GM19023 (cell line): ENCODE measurements around the gene SLC24A2.

Experiments used
- ATAC-seq: cut with Tn5 transposase; IDR thresholded peaks from one replicate; pipeline ENCODE4 v1.9.1; 2021; ENCODE audit warnings: mild to moderate bottlenecking, moderate library complexity; ENCODE audit not compliant: unreplicated experiment

The SLC24A2 gene

DNA sequence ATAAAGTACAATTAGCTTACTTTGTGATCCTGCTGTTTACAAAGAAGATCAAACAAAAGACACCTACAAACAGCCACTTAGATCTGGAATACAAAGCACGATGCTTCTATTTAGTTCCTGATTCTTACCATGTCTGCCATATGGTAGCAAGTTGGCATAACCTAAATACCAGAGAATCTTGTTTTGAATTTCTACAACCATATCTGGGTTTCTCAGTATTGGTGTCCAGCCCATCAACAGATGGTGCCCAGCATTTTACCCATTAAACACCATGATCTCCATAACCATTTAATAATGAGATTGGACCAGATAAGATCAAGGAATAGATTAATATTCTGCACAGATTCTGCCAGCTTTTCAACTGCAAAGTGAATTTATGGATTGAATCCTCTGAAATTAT lies 29.8 kb downstream of the SLC24A2 start:
- no peak for ATAC-seq

DNA sequence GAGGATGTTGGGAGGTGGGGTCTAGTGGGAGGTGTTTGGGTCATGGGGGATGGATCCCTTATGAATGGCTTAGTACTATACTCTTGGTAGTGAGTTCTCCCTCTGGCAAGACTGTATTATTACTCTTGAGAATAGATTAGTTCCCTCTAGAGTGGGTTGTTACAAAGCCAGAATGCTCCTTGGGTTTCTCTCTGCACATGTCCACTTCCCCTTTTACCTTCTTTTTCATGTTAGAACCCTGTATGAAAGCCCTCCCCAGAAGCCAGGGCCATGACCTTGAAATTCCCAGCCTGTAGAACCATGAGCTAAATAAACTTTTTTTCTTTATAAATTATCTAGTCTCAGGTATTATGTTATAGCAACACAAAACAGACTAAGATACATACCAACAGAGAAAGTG lies 31.1 kb downstream of the SLC24A2 start:
- ATAC-seq = no peak

DNA sequence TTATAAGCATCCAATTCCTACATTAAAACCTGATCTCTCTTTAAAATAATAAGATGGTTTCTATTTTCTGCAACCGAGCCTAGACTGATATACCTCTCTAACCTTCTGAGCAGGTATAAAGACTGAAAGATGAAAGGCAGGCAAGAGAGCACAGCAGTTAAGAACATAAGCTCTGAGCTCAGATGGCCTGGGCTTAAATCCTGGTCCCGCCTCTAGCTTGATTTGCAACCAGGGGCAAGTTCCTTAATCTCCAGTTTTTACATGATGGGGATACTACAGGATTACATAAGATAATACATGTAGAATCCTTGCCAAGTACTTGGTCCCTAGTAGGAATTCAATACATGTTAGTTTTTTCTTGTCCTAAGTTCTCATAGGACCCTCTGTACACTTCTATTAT lies 33.9 kb downstream of the SLC24A2 start:
- no peak for ATAC-seq

- ATAC-seq = no peak
These were observed 40.3 kb downstream of the SLC24A2 start for GRCh38 chr9:19748278-19749126.

- ATAC-seq = no peak
These were observed 42.6 kb downstream of the SLC24A2 start for GRCh38 chr9:19746223-19746622.

GRCh38 chr9:19741178-19741577 lies 47.7 kb downstream of the SLC24A2 start:
- ATAC-seq = no peak
